OCI-LY7 (cell line): ENCODE data around the gene RGS4. TPM values are rescaled to one million over a fixed set of nuclear protein-coding genes. Genes with fewer than 3 reads are reported as not detected.
"Not testable (repeated sequence)": the region's sequence is repeated elsewhere in the genome, so short reads cannot be mapped to it uniquely, and the experiment has no call there.

ENCODE experiments used
- BruUV-seq: library from RNA; stranded (reverse); fragments of 400-500 nt; replicated peaks from 2 replicates; lab custom pipeline; 2021; lab: Mats Ljungman, UMichigan
- CTCF ChIA-PET: fragments of 300-600 bp; sonication (Branson Sonifier 250); formaldehyde crosslinking; loops from one replicate; lab custom pipeline; 2022; ENCODE audit warnings: antibody characterized with exemption; ENCODE audit not compliant: unreplicated experiment; lab: Charles Lee
- POLR2A ChIA-PET: fragments of 300-600 bp; sonication (Branson Sonifier 250); formaldehyde crosslinking; loops from one replicate; lab custom pipeline; 2022; ENCODE audit warnings: antibody characterized with exemption; lab: Charles Lee
- DNase-seq: peaks from one replicate; pipeline ENCODE4 v3.0.0-alpha.2; 2015; ENCODE audit warnings: low spot score
- H2AFZ ChIP-seq: fragments of 200-600 bp; sonication (generic), shearing (Covaris generic); 2 replicates; pipeline ENCODE4 v1.6.1; 2014; ENCODE audit warnings: mild to moderate bottlenecking, antibody characterized with exemption, low read length, moderate library complexity
- H3K27ac ChIP-seq: fragments of 200-600 bp; sonication (generic); 2 replicates; pipeline ENCODE4 v1.5.1; 2014; ENCODE audit warnings: mixed run types, low read depth, mild to moderate bottlenecking, moderate library complexity, low read length, inconsistent platforms; ENCODE audit not compliant: poor library complexity, severe bottlenecking
- H3K36me3 ChIP-seq: fragments of 200-600 bp; sonication (generic); 2 replicates; pipeline ENCODE4 v1.6.1; 2014; ENCODE audit warnings: mild to moderate bottlenecking, antibody characterized with exemption, low read length, moderate library complexity, mixed read lengths; ENCODE audit not compliant: insufficient read depth
- H3K4me1 ChIP-seq: fragments of 200-600 bp; sonication (generic); 2 replicates; pipeline ENCODE4 v1.5.1; 2014; ENCODE audit warnings: mild to moderate bottlenecking, low read length; ENCODE audit not compliant: insufficient read depth, poor library complexity, severe bottlenecking
- H3K4me2 ChIP-seq: fragments of 200-600 bp; sonication (generic); 2 replicates; pipeline ENCODE4 v1.6.1; 2014; ENCODE audit warnings: mild to moderate bottlenecking, low read length
- H3K4me3 ChIP-seq: fragments of 200-600 bp; sonication (generic); 2 replicates; pipeline ENCODE4 v1.5.1; 2014; ENCODE audit warnings: mild to moderate bottlenecking, low read depth, low read length; ENCODE audit not compliant: poor library complexity, severe bottlenecking
- H3K79me2 ChIP-seq: fragments of 200-600 bp; sonication (generic); 2 replicates; pipeline ENCODE4 v1.6.1; 2016; ENCODE audit warnings: low read depth, mild to moderate bottlenecking, low read length, moderate library complexity, mixed read lengths; ENCODE audit not compliant: insufficient read depth
- H3K9me2 ChIP-seq: fragments of 200-600 bp; sonication (generic); 2 replicates; pipeline ENCODE4 v1.6.1; 2016; ENCODE audit warnings: mild to moderate bottlenecking, low read length, mixed read lengths; ENCODE audit not compliant: insufficient read depth
- H3K9me3 ChIP-seq: fragments of 200-600 bp; sonication (generic); 2 replicates; pipeline ENCODE4 v1.6.1; 2014; ENCODE audit warnings: mild to moderate bottlenecking, mixed run types, low read length, mixed read lengths
- H4K20me1 ChIP-seq: fragments of 200-600 bp; sonication (generic); 2 replicates; pipeline ENCODE4 v1.6.1; 2014; ENCODE audit warnings: mild to moderate bottlenecking, antibody characterized with exemption, low read length, moderate library complexity, mixed read lengths; ENCODE audit not compliant: insufficient read depth
- EZH2phosphoT487 ChIP-seq: fragments of 200-600 bp; sonication (generic); IDR thresholded peaks from 2 replicates; pipeline ENCODE4 v1.6.1; 2018; ENCODE audit warnings: low read depth, borderline replicate concordance, mild to moderate bottlenecking, mixed run types, antibody characterized with exemption, low read length, moderate library complexity, mixed read lengths
- intact Hi-C: fragments of 100-400 bp; cut with micrococcal nuclease; formaldehyde crosslinking; loops from one replicate; pipeline ENCODE4 v1.10.0; 2022; ENCODE audit not compliant: unreplicated experiment
- total RNA-seq, 2 experiments: library from RNA; depleted of rRNA in 1 of 2; stranded (reverse); fragments of >200 nt in 1 of 2; shearing (Covaris generic) in 1 of 2; gene quantifications; 2 replicates each; pipeline ENCODE4 v1.2.3, GENCODE V29; 2014 to 2022
- TF ChIP-seq, protein P1 (sequence below): fragments of 200-600 bp; sonication (generic); conservative IDR thresholded peaks from 2 replicates; pipeline ENCODE4 v1.5.1; 2014; ENCODE audit warnings: mild to moderate bottlenecking, antibody characterized with exemption, low read length, moderate library complexity, mixed read lengths

RGS4 gene
- total RNA-seq, 2 experiments from 2014 or later: not detected

DNA sequence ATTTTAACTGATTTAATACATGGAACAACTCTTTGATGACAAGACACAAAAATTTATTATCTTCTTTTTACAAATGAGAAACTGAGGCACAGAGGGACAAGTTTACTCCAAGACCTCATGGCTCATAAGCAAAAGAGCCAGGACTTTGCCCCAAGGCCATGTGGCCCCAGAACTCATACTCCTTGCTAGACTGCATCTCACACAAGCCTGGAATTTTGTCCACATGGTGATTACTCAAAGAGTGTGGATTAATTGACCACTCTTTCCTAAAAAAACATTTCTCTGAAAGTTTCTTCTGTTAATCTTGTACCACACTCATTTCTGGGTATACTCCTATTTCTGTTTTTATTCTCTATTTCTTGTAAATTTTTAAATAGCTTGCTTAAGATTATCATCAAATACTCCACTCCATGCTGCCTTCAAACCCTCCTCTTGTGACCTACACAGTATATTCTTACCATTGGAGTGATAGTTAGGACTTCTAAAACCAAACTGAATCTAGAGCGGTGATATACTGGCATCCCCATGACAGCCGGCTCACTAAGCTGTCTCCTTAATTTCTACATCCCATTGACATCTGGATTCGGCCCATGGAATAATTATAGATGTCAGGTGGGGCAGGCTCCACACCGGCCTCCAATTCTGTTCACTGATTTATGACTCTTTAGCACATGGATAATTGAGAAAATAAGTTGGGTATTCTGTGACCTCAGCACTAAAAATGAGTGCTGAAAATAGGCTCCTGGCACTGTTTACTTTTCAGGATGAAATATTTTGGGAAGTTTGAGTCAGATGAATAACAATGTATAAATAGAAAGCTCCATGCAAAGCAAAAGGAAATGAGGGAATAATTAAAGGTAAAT is 16.1 kb downstream of the RGS4 start:
- TF ChIP-seq, protein P1, sequence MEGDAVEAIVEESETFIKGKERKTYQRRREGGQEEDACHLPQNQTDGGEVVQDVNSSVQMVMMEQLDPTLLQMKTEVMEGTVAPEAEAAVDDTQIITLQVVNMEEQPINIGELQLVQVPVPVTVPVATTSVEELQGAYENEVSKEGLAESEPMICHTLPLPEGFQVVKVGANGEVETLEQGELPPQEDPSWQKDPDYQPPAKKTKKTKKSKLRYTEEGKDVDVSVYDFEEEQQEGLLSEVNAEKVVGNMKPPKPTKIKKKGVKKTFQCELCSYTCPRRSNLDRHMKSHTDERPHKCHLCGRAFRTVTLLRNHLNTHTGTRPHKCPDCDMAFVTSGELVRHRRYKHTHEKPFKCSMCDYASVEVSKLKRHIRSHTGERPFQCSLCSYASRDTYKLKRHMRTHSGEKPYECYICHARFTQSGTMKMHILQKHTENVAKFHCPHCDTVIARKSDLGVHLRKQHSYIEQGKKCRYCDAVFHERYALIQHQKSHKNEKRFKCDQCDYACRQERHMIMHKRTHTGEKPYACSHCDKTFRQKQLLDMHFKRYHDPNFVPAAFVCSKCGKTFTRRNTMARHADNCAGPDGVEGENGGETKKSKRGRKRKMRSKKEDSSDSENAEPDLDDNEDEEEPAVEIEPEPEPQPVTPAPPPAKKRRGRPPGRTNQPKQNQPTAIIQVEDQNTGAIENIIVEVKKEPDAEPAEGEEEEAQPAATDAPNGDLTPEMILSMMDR: no peak
- TF ChIP-seq EZH2phosphoT487: no peak
- Histone ChIP-seq H3K9me2 (no peaks in the 10 kb centered on the region), H3K27ac (no peak overlapping the region), H3K36me3 (no peaks in the 10 kb centered on the region), H3K9me3 (no peaks in the 10 kb centered on the region), H3K4me3 (no peak overlapping the region), H3K79me2 (no peaks in the 10 kb centered on the region), H4K20me1 (no peaks in the 10 kb centered on the region), H3K4me2 (no peak overlapping the region), H3K4me1 (no peaks in the 10 kb centered on the region), H2AFZ (no peak overlapping the region)
- ChIA-PET CTCF (no interaction called here), POLR2A (no interaction called here)
- DNase-seq: no peak
- BruUV-seq: no TSS peak
- intact Hi-C loops: no loop called here

DNA sequence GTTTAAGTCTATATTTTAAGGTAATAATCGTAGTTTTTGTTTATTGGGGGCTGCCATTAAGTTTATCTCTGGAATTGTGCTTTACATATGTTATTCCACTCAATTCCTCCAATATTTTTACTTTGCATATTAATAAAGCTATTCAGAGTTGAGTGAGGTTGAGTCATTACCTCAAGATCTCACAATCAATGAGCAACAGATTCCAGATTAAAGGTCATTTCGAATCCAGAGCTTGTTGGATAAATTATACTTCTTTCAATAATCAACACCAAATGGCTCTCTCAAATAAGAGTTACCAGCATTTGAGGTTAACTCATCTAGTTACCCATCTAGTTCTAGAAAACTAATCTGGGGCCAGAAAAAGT is 16.7 kb downstream of the RGS4 start:
- Histone ChIP-seq H3K4me2 (no peak overlapping the region), H3K4me1 (no peaks in the 10 kb centered on the region), H3K27ac (no peak overlapping the region), H3K4me3 (no peak overlapping the region), H3K9me2 (no peaks in the 10 kb centered on the region), H2AFZ (no peak overlapping the region), H3K79me2 (no peaks in the 10 kb centered on the region), H4K20me1 (no peaks in the 10 kb centered on the region), H3K9me3 (no peaks in the 10 kb centered on the region), H3K36me3 (no peaks in the 10 kb centered on the region)
- POLR2A ChIA-PET: no interaction called here
- TF ChIP-seq, protein P1: no peak
- no peak for TF ChIP-seq EZH2phosphoT487
- no TSS peak for BruUV-seq
- DNase-seq: no peak
- intact Hi-C loops: no loop called here
- CTCF ChIA-PET: no interaction called here

DNA sequence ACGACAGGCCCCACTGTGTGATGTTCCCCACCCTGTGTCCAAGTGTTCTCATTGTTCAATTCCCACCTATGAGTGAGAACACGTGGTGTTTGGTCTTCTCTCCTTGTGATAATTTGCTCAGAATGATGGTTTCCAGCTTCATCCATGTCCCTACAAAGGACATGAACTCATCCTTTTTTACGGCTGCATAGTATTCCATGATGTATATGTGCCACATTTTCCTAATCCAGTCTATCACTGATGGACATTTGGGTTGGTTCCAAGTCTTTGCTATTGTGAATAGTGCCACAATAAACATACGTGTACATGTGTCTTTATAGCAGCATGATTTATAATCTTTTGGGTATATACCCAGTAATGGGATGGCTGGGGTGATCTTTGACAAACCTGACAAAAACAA is 20.0 kb downstream of the RGS4 start:
- BruUV-seq, H3K79me2 ChIP-seq, H3K9me3 ChIP-seq, intact Hi-C loops, H2AFZ ChIP-seq, H3K27ac ChIP-seq, POLR2A ChIA-PET, H3K4me2 ChIP-seq, H3K4me1 ChIP-seq, H3K36me3 ChIP-seq, DNase-seq, H3K4me3 ChIP-seq, CTCF ChIA-PET, H3K9me2 ChIP-seq, H4K20me1 ChIP-seq: not testable (repeated sequence)
